Spleen (tissue), 7 donors: ENCODE data around the gene PCGF5.

Experiments used
- CTCF ChIP-seq, 11 experiments: fragments of 200-600 bp in 7 of 11; fragments of 450-650 bp in 4 of 11; sonication (generic) in 4 of 11; IDR thresholded peaks in 8 of 11; conservative IDR thresholded peaks in 3 of 11; 1 replicate in 7 of 11; 2 replicates in 4 of 11; pipeline versions ENCODE4 v1.4.0 to v1.8.0; 2016 to 2021; ENCODE audit warnings: antibody characterized with exemption in 11 of 11, inconsistent platforms in 4 of 11, mild to moderate bottlenecking in 1 of 11
- POLR2AphosphoS5 ChIP-seq, 3 donors: sonication (generic); formaldehyde crosslinking; IDR thresholded peaks; one replicate each; pipeline ENCODE4 v1.5.1; 2017; ENCODE audit warnings: antibody characterized with exemption in 3 of 3
- donor health status: DM: no; HTN: no; CAD: no; lungs with moderate emphysema.
- donor health status: DM: no; HTN: no; CAD: no.
- donor health status: DM: no; HTN: no; CAD: no.

GRCh38 chr10:91251430-91252056, 31.1 kb downstream of the PCGF5 start:
- TF ChIP-seq CTCF (IDR thresholded peaks at IDR 0.05 in 8 of 11, conservative IDR thresholded peaks at IDR 0.05 in 3 of 11) = peak; percentile 71 to 95 (median 89)
- no peak for TF ChIP-seq POLR2AphosphoS5 (IDR thresholded peaks at IDR 0.05)
